Measurements from ENCODE around the gene PPP6R2. TPM values are rescaled to one million over a fixed set of nuclear protein-coding genes. Genes with fewer than 3 reads are reported as not detected.

PPP6R2 gene
- total and polyA plus RNA-seq, 10 donors, result 23.6 to 76.2 (median 62.1) TPM

- TF ChIP-seq POLR2AphosphoS5 (IDR thresholded peaks at IDR 0.05) (no peak), POLR2A (IDR thresholded peaks at IDR 0.05) (no peak), CTCF (IDR thresholded peaks at IDR 0.05 in 8 of 11, conservative IDR thresholded peaks at IDR 0.05 in 3 of 11) (no peak)
- no peak overlapping the region for H3K27ac ChIP-seq
- H3K4me1 ChIP-seq, result peaks cover 19 to 45% (median 37%) of the 10 kb centered on the region in 6 donors
- 82 to 95% (median 92%) methylated on average over 12 of the region's 12 CpGs for WGBS, 5 donors
- H3K9me3 ChIP-seq, result no peaks in the 10 kb centered on the region
- no peaks in the 10 kb centered on the region for H3K36me3 ChIP-seq
- intact Hi-C loops (cut with DNase I; ENCODE audit: low total_unique reads), result loop anchor here (10.0 kb wide), 1 partner anchor 133 kb away; the partner anchor contains the start of gene PPP6R2
- DNase-seq, result no peak
- peaks cover 0 to 40% (median 20%) of the 10 kb centered on the region in 7 donors for H3K27me3 ChIP-seq (replicated peaks in 1 of 7)
- no peak overlapping the region for H3K4me3 ChIP-seq
Observed at GRCh38 chr22:50477923-50478322, 134.8 kb downstream of the PPP6R2 start.

- no peaks in the 10 kb centered on the region for H3K36me3 ChIP-seq
- intact Hi-C loops (cut with DNase I; ENCODE audit: low total_unique reads), result loop anchor here (10.0 kb wide), 1 partner anchor 135 kb away; the partner anchor contains the start of gene PPP6R2
- no peak for TF ChIP-seq CTCF (IDR thresholded peaks at IDR 0.05 in 8 of 11, conservative IDR thresholded peaks at IDR 0.05 in 3 of 11)
- no peak for TF ChIP-seq POLR2AphosphoS5 (IDR thresholded peaks at IDR 0.05)
- no peak for TF ChIP-seq POLR2A (IDR thresholded peaks at IDR 0.05)
- peaks cover 8 to 40% (median 25%) of the 10 kb centered on the region in 6 donors for H3K4me1 ChIP-seq
- 60 to 69% (median 63%) methylated on average over 11 of the region's 11 CpGs for WGBS, 5 donors
- peaks cover 0 to 58% (median 20%) of the 10 kb centered on the region in 7 donors for H3K27me3 ChIP-seq (replicated peaks in 1 of 7)
- H3K27ac ChIP-seq, result no peak overlapping the region
- DNase-seq, result no peak
- no peaks in the 10 kb centered on the region for H3K9me3 ChIP-seq
- no peak overlapping the region for H3K4me3 ChIP-seq
Observed at GRCh38 chr22:50479721-50480120, 136.6 kb downstream of the PPP6R2 start.

DNA sequence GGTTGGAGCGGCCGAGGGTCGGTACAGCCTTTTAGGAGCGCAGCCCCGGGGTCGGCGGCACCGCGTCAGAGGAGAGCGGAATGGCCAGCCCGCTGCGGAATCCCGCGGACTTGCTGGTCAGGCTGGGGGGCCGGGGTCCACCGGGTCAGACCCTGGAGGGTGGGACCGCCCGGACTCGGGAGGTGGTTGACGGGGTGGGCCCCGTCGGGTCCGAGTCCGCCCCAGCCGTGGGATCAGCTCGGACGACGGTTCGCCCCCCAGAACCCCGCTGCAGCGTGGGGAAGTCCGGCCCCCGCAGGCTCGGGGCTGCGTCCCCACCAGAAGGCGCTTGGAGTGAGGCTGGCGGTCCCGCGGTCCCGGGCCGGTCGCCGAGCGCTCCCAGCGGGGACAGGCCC is 137.9 kb downstream of the PPP6R2 start:
- Histone ChIP-seq H3K27ac (peak overlapping the region in 3 of 8 donors; percentile 55 to 69 (median 62)), H3K4me3 (peak overlapping the region; percentile 51 to 86 (median 58)), H3K9me3 (no peaks in the 10 kb centered on the region), H3K36me3 (no peaks in the 10 kb centered on the region), H3K4me1 (peaks cover 5 to 33% (median 18%) of the 10 kb centered on the region in 6 donors), H3K27me3 (replicated peaks in 1 of 7) (peaks cover 0 to 60% (median 20%) of the 10 kb centered on the region in 7 donors)
- intact Hi-C loops (cut with DNase I; ENCODE audit: low total_unique reads), result no loop called here
- TF ChIP-seq POLR2AphosphoS5 (IDR thresholded peaks at IDR 0.05), result no peak
- no peak for TF ChIP-seq CTCF (IDR thresholded peaks at IDR 0.05 in 8 of 11, conservative IDR thresholded peaks at IDR 0.05 in 3 of 11)
- TF ChIP-seq POLR2A (IDR thresholded peaks at IDR 0.05), result no peak
- WGBS, 5 donors, result 5 to 13% (median 5%) methylated on average over 5 to 45 of the region's 45 CpGs
- DNase-seq, result no peak

DNA sequence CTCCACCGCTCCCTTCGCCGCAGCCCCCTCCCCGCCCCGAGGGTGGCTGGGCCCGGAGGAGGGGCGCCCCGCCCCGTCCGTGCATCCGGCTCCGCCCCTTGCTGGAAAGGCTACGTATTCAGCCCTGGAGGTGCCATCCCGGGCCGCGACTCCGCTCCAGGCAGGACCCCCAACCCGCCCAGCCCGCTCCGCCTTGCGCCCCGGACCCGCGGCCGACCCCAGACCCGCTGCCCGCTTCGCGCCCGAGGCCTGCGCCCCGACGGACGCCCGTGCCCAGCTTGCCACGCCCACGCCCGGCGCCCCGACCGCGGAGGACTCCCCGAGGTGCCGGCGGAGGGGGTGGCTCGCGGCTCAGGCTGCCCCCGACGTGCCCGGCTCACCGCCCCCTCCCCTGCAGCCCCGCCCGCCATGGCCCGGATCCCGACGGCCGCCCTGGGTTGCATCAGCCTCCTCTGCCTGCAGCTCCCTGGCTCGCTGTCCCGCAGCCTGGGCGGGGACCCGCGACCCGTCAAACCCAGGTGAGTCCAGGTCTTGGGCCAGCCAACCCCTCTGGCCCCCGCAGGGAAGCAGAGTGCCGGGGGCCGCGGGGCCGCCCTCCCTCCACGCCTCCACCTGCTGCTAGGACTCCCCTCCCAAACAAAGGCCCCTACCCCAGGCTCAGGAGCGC is 138.4 kb downstream of the PPP6R2 start, which contains the start of gene ADM2:
Gene ADM2, plus strand, starts transcription at position 104 of the 667 bp plus-strand sequence. Its CDS starts 305 bp downstream, at position 409.
- intact Hi-C loops (cut with DNase I; ENCODE audit: low total_unique reads), result no loop called here
- H3K27ac ChIP-seq, result peak within 1 kb of the TSS in 3 of 8 donors; percentile 55 to 69 (median 62)
- peak; percentile 93 for DNase-seq
- WGBS, 5 donors, result 3 to 6% (median 4%) methylated on average over 12 to 70 of the region's 70 CpGs
- peaks cover 5 to 33% (median 18%) of the 10 kb centered on the region in 6 donors for H3K4me1 ChIP-seq
- no peaks in the 10 kb centered on the region for H3K9me3 ChIP-seq
- H3K36me3 ChIP-seq, result no peaks in the 10 kb centered on the region
- TF ChIP-seq POLR2AphosphoS5 (IDR thresholded peaks at IDR 0.05) (peak in 1 of 3 donors; percentile 60), POLR2A (IDR thresholded peaks at IDR 0.05) (no peak), CTCF (IDR thresholded peaks at IDR 0.05 in 8 of 11, conservative IDR thresholded peaks at IDR 0.05 in 3 of 11) (no peak)
- H3K4me3 ChIP-seq, result peak within 1 kb of the TSS; percentile 51 to 86 (median 58)
- peaks cover 0 to 63% (median 20%) of the 10 kb centered on the region in 7 donors for H3K27me3 ChIP-seq (replicated peaks in 1 of 7)

All from spleen (tissue), 11 donors.